ENCODE data around the gene PSD4.
A peak's percentile ranks its signal among the peaks of the same experiment; 100 is the strongest.

The PSD4 gene

GRCh38 chr2:113169002-113169530 is 4.7 kb upstream of the PSD4 start:
- peak; percentile 46 for DNase-seq

- DNase-seq, result no peak
Measured at GRCh38 chr2:113169586-113169985, 4.2 kb upstream of the PSD4 start.

- DNase-seq, result no peak
Measured at GRCh38 chr2:113171334-113172075, 2.3 kb upstream of the PSD4 start.

- no peak for DNase-seq
Measured at GRCh38 chr2:113172721-113173541, 840 bp upstream of the PSD4 start.

GRCh38 chr2:113174376-113174750 is 592 bp downstream of the PSD4 start:
- DNase-seq, result no peak

- DNase-seq, result peak; percentile 37
Measured at GRCh38 chr2:113175042-113175628, 1.4 kb downstream of the PSD4 start.

GRCh38 chr2:113175736-113176695 is 2.2 kb downstream of the PSD4 start:
- DNase-seq, result no peak

GRCh38 chr2:113176696-113177355 is 3.1 kb downstream of the PSD4 start:
- no peak for DNase-seq

- no peak for DNase-seq
Measured at GRCh38 chr2:113178069-113178746, 4.4 kb downstream of the PSD4 start.

GRCh38 chr2:113178891-113179290 is 5.1 kb downstream of the PSD4 start:
- no peak for DNase-seq

GRCh38 chr2:113179446-113180045 is 5.8 kb downstream of the PSD4 start:
- no peak for DNase-seq

- DNase-seq, result no peak
Measured at GRCh38 chr2:113180131-113180946, 6.6 kb downstream of the PSD4 start.

GRCh38 chr2:113181258-113182051 is 7.7 kb downstream of the PSD4 start:
- peak; percentile 69 for DNase-seq

- no peak for DNase-seq
Measured at GRCh38 chr2:113182471-113183260, 8.9 kb downstream of the PSD4 start.

GRCh38 chr2:113183264-113183663 is 9.5 kb downstream of the PSD4 start:
- no peak for DNase-seq

GRCh38 chr2:113183703-113184102 is 9.9 kb downstream of the PSD4 start:
- no peak for DNase-seq

GRCh38 chr2:113184531-113185230 is 10.9 kb downstream of the PSD4 start:
- DNase-seq, result no peak
